SH-SY5Y (cell line): Measurements from ENCODE around the gene MAP2.

Experiments
- GATA2 ChIP-seq: IDR thresholded peaks from 2 replicates; pipeline ENCODE4 v1.6.1; 2011; ENCODE audit warnings: mild to moderate bottlenecking, low read depth, low read length
- GATA3 ChIP-seq: IDR thresholded peaks from 2 replicates; pipeline ENCODE4 v1.6.1; 2011; ENCODE audit warnings: low read depth, mild to moderate bottlenecking, low read length, moderate library complexity

MAP2 gene, protein sequence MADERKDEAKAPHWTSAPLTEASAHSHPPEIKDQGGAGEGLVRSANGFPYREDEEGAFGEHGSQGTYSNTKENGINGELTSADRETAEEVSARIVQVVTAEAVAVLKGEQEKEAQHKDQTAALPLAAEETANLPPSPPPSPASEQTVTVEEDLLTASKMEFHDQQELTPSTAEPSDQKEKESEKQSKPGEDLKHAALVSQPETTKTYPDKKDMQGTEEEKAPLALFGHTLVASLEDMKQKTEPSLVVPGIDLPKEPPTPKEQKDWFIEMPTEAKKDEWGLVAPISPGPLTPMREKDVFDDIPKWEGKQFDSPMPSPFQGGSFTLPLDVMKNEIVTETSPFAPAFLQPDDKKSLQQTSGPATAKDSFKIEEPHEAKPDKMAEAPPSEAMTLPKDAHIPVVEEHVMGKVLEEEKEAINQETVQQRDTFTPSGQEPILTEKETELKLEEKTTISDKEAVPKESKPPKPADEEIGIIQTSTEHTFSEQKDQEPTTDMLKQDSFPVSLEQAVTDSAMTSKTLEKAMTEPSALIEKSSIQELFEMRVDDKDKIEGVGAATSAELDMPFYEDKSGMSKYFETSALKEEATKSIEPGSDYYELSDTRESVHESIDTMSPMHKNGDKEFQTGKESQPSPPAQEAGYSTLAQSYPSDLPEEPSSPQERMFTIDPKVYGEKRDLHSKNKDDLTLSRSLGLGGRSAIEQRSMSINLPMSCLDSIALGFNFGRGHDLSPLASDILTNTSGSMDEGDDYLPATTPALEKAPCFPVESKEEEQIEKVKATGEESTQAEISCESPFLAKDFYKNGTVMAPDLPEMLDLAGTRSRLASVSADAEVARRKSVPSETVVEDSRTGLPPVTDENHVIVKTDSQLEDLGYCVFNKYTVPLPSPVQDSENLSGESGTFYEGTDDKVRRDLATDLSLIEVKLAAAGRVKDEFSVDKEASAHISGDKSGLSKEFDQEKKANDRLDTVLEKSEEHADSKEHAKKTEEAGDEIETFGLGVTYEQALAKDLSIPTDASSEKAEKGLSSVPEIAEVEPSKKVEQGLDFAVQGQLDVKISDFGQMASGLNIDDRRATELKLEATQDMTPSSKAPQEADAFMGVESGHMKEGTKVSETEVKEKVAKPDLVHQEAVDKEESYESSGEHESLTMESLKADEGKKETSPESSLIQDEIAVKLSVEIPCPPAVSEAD (N-terminal part only)

DNA sequence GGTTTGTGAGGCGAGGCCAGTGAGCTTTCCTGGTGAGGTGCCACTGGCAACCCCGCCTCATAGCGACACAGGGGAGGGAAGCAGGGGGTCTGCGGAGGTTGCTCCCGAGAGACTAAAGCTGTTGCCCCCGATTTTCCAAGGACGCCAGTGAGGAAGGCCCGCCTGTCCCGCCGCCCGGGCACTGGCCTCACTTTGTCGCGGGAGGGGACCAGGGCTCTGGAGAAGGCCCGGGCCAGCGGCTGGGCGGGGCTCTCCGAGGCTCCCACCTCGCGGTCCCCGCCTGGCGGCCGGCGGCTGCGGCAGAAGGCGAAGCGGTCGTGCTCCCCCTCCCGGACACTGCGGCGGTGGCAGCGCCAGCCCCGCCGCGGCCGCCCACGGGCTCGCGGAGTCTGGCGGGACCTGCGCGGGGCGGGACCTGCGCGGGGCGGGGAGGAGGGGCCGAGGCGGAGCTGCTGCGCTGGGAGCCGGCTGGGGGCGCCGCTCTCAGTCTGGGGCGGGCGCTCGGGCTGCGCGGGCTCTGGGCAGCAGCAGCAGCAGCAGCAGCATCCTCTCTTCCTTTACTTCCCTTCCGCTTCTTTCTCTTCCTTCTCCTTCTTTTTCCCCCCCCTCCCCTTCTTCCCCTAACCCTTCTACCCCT, at the start of gene MAP2:
Gene MAP2, plus strand, starts transcription at position 486 of the 637 bp plus-strand sequence. CDS start 229,124 bp downstream, outside the sequence.
- no peak for TF ChIP-seq GATA3
- no peak for TF ChIP-seq GATA2

DNA sequence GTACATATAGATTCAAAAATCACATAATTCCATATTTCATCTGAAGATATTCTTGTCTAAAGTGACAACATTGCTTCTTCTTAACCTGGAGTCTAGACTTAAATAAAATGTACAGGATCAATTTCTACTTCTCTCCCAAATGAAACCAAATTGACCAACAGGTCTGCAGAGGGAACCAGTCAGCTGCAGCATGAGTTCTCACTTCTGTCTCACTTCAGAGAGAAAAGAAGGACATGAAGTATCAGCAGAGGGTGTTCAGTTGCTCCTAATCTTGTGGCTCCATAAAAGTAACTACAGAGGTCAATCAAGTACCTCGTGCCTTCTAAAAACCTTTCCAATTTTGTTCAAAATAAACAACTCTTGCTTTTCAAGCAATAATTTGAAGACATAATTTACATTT, 47.2 kb upstream of the MAP2 start:
- TF ChIP-seq GATA3 (no peak), GATA2 (no peak)

DNA sequence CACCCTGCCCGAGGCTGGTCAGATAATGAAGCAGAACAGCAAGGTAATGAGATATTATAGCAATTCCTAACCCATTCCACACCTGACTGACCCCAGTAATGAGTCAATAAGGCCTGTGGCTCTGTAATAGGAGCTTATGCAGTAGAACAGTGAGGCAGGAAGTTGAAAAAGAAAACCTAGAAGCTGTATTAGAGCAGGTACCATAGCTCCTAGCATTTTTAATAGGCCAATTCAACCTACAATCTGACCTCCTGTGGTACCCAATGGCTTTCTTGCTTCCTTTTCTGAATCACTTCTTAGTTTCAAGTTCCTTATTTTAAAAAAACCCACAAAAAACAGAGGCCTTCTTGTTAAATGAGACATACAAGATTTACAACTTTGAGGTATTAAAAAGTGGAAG, 43.6 kb upstream of the MAP2 start:
- no peak for TF ChIP-seq GATA3
- TF ChIP-seq GATA2, result no peak

DNA sequence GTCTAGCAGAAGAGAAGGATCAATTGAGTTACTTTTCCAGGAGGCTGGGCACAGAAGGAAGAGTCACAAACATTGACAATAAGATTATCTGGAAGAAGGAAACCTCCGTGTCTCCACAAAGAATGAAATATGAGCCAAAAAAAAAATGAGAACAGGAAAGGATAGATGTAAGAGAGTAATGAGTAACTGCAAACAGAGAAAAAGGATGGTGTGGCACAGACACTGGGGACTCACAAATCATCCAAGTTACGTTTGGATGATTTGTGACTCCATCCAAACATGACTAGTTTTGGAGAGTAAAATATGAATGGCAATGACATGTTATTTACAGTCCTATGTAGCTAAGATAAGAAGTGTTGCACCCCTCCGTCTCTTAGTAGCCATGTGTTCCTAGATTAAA, 42.8 kb upstream of the MAP2 start:
- no peak for TF ChIP-seq GATA3
- TF ChIP-seq GATA2, result no peak

DNA sequence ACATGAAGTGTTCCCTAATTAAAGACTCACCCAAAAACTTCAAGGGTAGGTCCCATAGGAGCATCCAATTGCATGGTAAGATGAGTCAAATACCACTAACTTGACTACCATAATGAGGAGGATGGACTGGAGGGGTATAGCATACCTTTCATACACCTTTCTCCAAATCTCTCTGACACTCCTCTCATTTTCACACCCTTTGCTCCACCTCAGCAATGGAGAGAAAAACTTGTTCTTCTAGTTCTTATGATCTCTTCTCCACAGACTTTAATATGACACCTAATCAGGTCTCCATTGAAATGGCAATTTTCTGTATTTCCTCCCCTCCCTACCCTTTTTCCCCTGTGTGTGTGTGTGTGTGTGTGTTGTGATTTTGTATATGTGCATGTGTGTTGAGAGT, 41.1 kb upstream of the MAP2 start:
- TF ChIP-seq GATA3 (no peak), GATA2 (no peak)

DNA sequence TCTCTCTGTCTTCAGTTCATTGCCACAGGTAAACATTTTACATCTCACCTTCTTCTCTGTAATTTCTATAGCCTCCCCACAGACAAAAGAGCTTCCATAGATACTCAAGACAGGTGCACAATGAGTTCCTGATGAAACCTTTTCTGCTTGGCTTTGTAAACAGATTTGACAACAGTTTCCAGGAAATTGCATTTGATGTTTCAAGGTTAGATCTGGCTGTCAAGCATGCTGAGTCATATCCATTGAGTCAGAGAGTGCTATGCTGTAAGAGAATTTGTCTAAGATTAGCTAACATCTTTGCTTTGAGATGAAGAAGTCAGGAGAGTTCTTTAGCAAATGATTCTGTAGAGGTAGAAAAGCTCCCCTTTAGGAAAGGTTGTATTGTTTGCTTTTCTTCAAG, 40.6 kb upstream of the MAP2 start:
- TF ChIP-seq GATA2 (no peak), GATA3 (no peak)

DNA sequence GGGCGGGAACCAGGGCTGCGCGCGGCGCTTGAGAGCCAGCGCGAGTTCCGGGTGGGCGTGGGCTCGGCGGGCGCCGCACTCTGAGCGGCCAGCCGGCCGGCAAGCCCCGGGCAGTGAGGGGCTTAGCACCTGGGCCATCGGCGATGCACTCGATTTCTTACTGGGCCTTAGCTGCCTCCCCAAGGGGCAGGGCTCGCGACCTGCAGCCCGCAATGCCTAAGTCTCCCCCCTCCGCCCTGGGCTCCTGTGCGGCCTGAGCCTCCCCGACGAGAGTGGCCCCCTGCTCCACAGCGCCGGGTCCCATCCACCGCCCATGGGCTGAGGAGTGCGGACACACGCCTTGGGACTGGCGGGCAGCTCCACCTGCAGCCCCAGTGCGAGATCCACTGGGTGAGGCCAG, 36.5 kb upstream of the MAP2 start:
- TF ChIP-seq GATA2 (no peak), GATA3 (no peak)

DNA sequence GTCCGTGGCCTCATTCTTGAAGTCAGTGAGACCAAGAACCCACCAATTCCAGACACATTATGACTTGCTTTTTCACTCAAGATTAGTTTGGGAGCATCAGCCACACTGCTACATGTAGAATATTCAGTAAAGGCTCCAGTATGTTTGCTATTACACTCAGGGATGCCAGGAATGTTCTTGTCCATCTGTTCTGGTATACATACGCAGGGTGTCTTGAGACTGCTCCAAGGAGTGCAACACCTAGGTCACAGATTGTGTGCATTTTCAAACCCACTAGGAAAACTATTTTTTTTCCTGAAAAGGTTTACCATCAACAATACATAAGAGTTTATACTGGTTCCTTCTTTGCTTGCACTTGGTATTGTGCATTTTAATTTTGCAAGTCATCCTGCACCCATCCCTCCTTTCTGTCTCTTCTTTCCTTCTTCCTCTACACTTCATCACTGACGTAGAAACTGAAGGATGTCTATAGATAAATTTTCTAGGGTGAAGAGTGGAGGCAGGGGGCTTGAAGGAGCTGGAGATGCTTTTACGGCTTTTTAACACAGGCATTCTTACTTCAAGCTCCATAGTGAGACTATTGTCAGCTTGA, 35.3 kb upstream of the MAP2 start:
- TF ChIP-seq GATA3 (no peak), GATA2 (no peak)

DNA sequence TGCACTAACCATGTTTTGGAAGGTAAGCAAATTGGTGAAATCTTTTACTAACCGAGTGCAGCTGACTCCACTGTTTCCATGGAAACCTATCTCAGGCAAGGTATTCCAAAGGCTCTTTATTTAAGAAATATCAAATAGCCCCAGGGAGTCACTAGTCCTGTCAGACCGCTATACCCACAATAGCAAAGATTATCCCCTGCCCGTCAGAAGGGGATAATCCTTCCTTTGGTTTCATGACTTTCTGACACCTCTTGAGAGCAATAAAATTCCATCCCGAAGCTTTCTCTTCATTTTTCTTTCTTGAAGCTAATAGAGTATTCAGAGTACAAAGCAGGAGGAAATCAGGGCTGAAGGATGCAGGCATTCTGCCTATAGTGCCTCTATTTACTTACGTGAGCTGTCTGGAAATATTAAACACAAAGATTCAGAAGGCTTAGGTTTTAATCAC, 34.7 kb upstream of the MAP2 start:
- TF ChIP-seq GATA3, result no peak
- no peak for TF ChIP-seq GATA2

DNA sequence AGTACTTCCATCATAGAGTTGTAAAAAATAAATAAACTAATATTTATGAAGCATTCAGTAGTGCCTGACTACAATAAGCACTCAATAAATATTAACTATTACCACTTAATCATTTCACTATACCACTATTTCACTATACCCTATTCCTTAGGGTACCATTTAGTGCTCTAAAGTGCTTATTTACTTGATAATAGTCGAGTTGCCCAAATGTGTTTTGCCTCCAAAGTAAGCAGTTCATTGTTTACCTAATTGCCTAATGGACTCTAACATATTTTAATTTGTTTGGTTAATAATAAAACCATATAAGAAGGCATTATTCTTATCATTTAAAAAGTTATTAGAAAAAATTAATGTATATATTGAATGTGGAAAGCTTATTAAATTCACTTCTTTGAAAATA, 33.0 kb upstream of the MAP2 start:
- TF ChIP-seq GATA2 (no peak), GATA3 (no peak)

DNA sequence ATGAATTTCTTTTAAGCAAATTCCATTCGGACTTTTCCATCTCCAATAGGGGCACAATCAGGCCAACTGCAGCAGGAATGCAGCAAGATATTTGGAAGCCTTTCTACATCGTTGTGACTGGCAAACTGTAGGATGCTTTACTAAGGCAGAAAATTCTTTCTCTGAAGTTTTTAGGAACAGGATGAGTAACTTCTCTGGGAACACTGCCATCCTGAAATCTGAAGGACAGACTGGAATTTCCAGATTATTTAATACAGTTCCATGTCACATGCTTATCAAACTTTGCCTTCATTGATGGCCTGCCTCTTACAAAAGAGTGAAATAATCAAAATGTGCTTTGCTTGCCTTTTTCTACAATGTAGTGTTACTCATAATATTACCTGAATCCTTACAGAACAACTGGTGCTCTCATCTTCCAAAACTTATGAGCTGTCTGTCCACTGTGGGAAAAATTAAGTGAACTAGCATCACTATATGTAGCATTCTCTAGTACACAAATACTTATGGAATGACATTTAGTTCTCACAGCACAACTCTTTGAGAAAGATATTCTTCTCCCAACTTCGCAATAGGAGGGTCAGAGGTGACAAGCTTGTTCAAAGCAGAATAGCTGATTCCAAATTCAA, 32.0 kb upstream of the MAP2 start:
- no peak for TF ChIP-seq GATA2
- TF ChIP-seq GATA3, result no peak

DNA sequence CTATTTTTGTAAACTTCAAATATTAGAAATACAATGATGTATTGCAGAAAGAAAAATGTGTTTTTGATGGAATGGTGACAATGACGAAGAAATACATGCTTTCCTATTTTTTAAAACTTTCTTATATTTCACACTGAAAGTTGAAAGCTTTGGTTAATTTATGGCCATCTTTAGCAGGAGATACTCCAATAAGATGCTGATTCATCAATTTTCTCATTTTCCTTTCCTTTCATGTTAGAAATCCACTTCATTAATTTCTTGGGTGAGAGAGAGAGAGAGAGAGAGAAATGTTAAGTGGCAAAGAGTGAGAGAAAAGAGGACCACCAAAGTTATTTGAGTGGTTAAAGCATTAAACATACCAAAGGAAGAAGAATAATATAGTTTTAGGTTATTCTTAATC, 28.6 kb upstream of the MAP2 start:
- TF ChIP-seq GATA2, result no peak
- TF ChIP-seq GATA3, result no peak

DNA sequence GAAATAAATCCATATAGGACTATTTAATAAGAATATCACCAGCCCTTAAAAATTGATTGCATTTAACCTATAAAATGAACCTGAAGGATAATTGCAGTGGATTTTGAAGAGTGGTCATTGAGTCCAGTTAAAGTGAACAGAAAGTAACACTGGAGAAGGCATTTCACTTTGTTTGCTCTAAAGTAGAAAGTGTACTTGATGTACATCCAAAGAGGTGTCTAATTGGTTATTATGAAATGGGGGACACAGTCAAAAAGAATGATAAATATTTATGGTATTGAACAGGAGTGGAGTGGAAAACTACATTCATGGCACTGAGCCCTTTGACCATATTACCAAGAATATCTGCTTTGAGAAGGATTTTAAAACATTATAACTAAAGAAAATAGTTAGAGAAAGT, 28.2 kb upstream of the MAP2 start:
- no peak for TF ChIP-seq GATA2
- TF ChIP-seq GATA3, result no peak
